ENCODE data around the gene APC2. TPM values are rescaled to one million over a fixed set of nuclear protein-coding genes. Genes with fewer than 3 reads are reported as not detected.

Gene APC2
- total RNA-seq, 4 donors from 2014 or later, result under 0.01 TPM; not detected in 3

DNA sequence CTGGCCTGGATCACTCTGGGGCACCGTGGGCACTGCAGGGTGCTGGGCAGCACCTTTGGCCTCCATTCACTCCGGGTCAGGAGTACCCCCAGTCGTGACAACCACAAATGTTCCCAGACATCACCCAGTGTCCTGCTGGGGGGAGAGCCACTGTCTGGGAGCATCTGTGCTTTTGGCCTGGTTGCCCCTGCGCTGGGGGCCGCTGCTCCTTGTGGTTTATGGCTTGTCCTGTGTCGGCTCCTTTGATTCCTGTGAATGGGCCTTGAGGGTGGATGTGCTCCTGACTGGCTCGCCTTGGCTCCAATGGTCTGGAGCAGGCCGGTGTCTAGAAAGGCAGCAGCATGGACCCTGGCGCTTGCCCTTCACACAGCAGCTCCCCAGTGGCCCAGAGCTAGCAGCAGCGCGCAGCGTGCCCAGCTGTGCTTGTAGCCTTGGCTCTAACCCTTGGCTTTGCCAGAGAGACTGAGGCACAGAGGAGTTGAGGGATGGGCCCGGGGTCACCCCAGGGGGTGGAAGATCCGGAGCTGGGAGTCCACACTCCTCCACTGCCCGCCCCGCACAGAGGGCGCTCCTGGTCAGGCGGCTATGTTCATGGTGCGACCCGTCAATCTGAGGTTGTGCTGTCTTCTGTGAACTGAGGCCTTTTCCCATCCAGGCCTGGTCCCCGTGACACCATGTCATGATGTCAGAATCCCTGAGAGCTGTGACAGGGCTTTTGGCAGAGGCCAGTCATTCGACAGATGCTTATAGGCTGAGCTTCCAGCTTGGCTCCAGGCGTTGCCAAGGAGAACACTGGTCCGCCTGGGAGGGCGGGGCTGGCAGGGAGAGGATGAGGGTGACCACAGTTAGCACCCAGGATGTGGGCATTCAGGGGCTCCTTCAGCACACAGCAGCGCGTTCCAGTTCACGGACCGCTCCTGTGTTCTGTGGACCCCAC is 38.4 kb upstream of the APC2 start:
- H3K4me3 ChIP-seq, result peak overlapping the region in 1 of 4 donors; percentile 25
- peaks cover 73 to 87% (median 77%) of the 10 kb centered on the region in 3 donors for H3K4me1 ChIP-seq
- H3K36me3 ChIP-seq, result peaks cover 0 to 21% (median 0%) of the 10 kb centered on the region in 3 donors
- no peaks in the 10 kb centered on the region for H3K9me3 ChIP-seq
- peak overlapping the region; percentile 57 to 100 (median 98) for H3K27ac ChIP-seq
- no peak for DNase-seq
- TF ChIP-seq, protein P1, sequence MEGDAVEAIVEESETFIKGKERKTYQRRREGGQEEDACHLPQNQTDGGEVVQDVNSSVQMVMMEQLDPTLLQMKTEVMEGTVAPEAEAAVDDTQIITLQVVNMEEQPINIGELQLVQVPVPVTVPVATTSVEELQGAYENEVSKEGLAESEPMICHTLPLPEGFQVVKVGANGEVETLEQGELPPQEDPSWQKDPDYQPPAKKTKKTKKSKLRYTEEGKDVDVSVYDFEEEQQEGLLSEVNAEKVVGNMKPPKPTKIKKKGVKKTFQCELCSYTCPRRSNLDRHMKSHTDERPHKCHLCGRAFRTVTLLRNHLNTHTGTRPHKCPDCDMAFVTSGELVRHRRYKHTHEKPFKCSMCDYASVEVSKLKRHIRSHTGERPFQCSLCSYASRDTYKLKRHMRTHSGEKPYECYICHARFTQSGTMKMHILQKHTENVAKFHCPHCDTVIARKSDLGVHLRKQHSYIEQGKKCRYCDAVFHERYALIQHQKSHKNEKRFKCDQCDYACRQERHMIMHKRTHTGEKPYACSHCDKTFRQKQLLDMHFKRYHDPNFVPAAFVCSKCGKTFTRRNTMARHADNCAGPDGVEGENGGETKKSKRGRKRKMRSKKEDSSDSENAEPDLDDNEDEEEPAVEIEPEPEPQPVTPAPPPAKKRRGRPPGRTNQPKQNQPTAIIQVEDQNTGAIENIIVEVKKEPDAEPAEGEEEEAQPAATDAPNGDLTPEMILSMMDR (IDR thresholded peaks at IDR 0.05), result no peak
- no peak for TF ChIP-seq POLR2A (IDR thresholded peaks at IDR 0.05)
- no peaks in the 10 kb centered on the region for H3K27me3 ChIP-seq
- intact Hi-C loops (cut with DNase I), result no loop called here
- WGBS, 2 donors, result 65 to 73% methylated on average over 2 to 16 of the region's 29 CpGs

DNA sequence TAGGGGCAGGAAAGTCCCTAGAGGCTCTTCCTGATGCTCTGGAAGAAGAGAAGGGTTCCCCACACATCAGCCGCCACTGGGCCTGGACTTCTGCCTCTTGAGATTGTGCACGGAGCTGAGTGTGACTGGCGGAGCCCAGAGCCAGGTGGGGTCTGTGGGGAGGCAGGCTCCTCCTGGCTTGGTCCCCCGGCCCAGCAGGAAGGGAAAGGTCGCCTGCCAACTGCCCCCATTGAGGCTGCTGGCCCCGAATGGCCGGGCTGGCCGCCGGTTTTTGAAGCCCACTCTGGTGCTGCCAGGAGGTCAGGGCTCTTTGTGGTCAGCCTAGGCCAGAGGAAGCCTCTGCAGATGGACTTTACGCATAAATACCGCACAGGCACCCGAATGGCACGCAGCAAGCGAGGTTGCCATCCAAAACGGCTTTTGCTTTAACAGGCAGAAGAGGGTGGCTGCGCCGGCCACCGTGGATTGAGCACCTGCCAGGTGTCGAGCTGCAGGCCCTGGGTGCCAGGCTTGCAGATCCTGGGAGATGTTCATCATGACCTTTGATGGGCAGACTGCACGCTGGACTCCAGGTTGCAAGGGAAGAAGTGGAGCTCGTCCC is 37.5 kb upstream of the APC2 start:
- H3K4me1 ChIP-seq, result peaks cover 79 to 90% (median 82%) of the 10 kb centered on the region in 3 donors
- 70% methylated on average over 9 of the region's 21 CpGs; no CpG with 5 or more reads in 1 of the 2 donors for WGBS, 2 donors
- no peak overlapping the region for H3K4me3 ChIP-seq
- intact Hi-C loops (cut with DNase I), result no loop called here
- H3K27ac ChIP-seq, result peak overlapping the region; percentile 5 to 100 (median 78)
- peaks cover 0 to 25% (median 0%) of the 10 kb centered on the region in 3 donors for H3K36me3 ChIP-seq
- H3K27me3 ChIP-seq, result no peaks in the 10 kb centered on the region
- DNase-seq, result no peak
- no peak for TF ChIP-seq POLR2A (IDR thresholded peaks at IDR 0.05)
- TF ChIP-seq, protein P1 (IDR thresholded peaks at IDR 0.05), result no peak
- H3K9me3 ChIP-seq, result no peaks in the 10 kb centered on the region

DNA sequence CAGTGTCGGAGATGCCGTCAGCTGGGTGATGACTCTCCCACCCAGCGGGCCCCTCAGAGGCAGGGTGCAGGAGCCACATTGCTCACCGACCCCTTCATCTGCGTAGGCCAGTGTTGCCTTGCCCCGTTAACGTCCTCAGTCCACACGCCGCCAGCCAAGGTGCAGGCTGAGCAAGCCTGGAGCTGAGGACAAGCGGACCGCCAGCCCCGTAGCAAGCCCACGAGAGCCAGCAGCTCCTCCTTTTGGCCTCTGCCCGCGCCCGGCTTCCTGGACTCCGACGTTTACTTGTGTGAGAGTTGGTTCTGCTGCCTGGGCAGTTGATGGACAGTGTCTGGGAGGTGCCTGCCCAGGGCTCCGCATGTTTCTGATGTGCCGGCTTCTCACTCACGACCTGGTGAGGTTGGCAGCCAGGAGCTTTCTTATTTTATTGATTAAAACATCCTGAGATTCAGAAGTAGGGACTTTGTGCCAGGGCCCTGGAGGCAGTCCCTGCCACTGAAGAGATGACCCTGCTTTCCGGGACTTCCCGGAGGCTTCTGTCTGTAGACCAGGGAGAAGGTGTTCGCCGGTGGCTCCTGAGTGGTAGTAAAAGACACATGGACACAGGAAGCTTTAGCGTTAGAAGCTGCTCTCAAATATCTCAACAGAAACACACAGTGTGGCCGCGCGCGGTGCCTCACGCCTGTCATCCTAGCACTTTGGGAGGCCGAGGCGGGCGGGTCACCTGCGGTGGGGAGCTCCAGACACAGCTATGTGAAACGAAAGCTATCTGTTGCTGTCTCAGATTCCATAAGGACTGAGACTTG is 36.7 kb upstream of the APC2 start:
- no peak for DNase-seq
- H3K27ac ChIP-seq, result peak overlapping the region; percentile 40 to 98 (median 89)
- intact Hi-C loops (cut with DNase I), result no loop called here
- H3K36me3 ChIP-seq, result peaks cover 0 to 33% (median 0%) of the 10 kb centered on the region in 3 donors
- 65 to 73% methylated on average over 29 to 30 of the region's 36 CpGs for WGBS, 2 donors
- no peak for TF ChIP-seq POLR2A (IDR thresholded peaks at IDR 0.05)
- TF ChIP-seq, protein P1 (IDR thresholded peaks at IDR 0.05), result no peak
- no peaks in the 10 kb centered on the region for H3K27me3 ChIP-seq
- H3K4me3 ChIP-seq, result no peak overlapping the region
- H3K9me3 ChIP-seq, result no peaks in the 10 kb centered on the region
- H3K4me1 ChIP-seq, result peaks cover 81 to 98% (median 82%) of the 10 kb centered on the region in 3 donors

DNA sequence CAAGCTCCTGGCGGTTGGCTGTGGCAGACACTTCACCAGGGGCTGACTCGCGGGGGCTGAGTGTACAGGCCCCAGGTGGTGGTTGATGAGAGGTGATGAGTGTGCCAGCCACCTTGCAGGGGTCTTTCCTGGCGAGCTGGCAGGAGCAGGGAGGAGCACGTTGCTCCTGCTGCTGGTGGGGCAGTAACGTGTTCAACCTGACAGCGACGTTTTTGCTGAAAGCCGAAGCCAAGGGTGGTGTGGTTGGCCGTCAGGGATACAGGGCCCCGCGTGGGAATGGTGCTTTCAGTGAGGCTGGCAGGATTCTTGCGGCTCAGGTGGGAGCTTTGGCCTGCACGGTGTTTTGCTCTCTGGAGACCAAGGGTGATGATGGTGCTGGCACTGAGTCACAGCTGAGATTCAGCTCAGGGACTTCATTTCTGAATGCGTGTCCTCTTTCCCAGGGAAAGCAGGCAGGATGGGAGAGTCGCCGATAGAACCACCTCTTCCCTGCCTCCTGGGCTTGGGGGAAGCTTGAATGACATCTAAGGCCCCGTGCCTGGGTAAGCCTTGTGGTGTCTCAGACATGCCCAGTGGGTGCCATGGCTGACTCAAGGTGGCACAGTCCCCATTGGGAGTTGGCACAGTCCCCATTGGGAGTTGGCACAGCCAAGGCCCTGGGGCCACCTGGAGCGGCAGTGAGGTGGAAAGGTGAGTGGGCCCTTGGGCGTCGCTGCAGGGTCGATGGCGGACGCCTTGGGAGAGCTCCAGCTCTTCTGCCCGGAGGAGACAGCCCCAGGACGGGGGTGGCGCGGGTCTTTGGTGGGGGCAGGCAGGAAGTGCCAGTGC is 33.7 kb upstream of the APC2 start:
- H3K27ac ChIP-seq, result peak overlapping the region; percentile 85 to 98 (median 93)
- no peak for DNase-seq
- H3K36me3 ChIP-seq, result peaks cover 16 to 63% (median 18%) of the 10 kb centered on the region in 3 donors
- no peaks in the 10 kb centered on the region for H3K9me3 ChIP-seq
- no peaks in the 10 kb centered on the region for H3K27me3 ChIP-seq
- 29 to 45% methylated on average over 8 to 18 of the region's 28 CpGs for WGBS, 2 donors
- TF ChIP-seq POLR2A (IDR thresholded peaks at IDR 0.05), result no peak
- TF ChIP-seq, protein P1 (IDR thresholded peaks at IDR 0.05), result no peak
- intact Hi-C loops (cut with DNase I), result no loop called here
- peaks cover 57 to 78% (median 57%) of the 10 kb centered on the region in 3 donors for H3K4me1 ChIP-seq
- peak overlapping the region in 2 of 4 donors; percentile 18 to 50 for H3K4me3 ChIP-seq
